ENCODE results near the gene SHTN1. TPM values are rescaled to one million over a fixed set of nuclear protein-coding genes. Genes with fewer than 3 reads are reported as not detected.

Gene SHTN1
- total RNA-seq, 1 donor from 2014 or later = 26.1 TPM

- TF ChIP-seq, protein P1, sequence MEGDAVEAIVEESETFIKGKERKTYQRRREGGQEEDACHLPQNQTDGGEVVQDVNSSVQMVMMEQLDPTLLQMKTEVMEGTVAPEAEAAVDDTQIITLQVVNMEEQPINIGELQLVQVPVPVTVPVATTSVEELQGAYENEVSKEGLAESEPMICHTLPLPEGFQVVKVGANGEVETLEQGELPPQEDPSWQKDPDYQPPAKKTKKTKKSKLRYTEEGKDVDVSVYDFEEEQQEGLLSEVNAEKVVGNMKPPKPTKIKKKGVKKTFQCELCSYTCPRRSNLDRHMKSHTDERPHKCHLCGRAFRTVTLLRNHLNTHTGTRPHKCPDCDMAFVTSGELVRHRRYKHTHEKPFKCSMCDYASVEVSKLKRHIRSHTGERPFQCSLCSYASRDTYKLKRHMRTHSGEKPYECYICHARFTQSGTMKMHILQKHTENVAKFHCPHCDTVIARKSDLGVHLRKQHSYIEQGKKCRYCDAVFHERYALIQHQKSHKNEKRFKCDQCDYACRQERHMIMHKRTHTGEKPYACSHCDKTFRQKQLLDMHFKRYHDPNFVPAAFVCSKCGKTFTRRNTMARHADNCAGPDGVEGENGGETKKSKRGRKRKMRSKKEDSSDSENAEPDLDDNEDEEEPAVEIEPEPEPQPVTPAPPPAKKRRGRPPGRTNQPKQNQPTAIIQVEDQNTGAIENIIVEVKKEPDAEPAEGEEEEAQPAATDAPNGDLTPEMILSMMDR (IDR thresholded peaks at IDR 0.05) = no peak
- DNase-seq (ENCODE audit: extremely low spot score, unreplicated experiment) = no peak
- Mint-ChIP-seq H3K27me3 (ENCODE audit: unreplicated experiment) (no peaks in the 10 kb centered on the region), H3K4me3 (ENCODE audit: unreplicated experiment) (no peak overlapping the region), H3K9me3 (ENCODE audit: unreplicated experiment) (no peaks in the 10 kb centered on the region), H3K4me1 (ENCODE audit: unreplicated experiment) (no peaks in the 10 kb centered on the region), H3K36me3 (ENCODE audit: unreplicated experiment) (peaks cover 33% of the 10 kb centered on the region), H3K27ac (ENCODE audit: unreplicated experiment) (no peak overlapping the region)
These were observed 89.6 kb downstream of the SHTN1 start for GRCh38 chr10:116915340-116915739.

- TF ChIP-seq, protein P1 (IDR thresholded peaks at IDR 0.05) = no peak
- Mint-ChIP-seq H3K4me3 (ENCODE audit: unreplicated experiment) (no peak overlapping the region), H3K27ac (ENCODE audit: unreplicated experiment) (no peak overlapping the region), H3K9me3 (ENCODE audit: unreplicated experiment) (no peaks in the 10 kb centered on the region), H3K4me1 (ENCODE audit: unreplicated experiment) (no peaks in the 10 kb centered on the region), H3K27me3 (ENCODE audit: unreplicated experiment) (no peaks in the 10 kb centered on the region), H3K36me3 (ENCODE audit: unreplicated experiment) (peaks cover 31% of the 10 kb centered on the region)
- no peak for DNase-seq (ENCODE audit: extremely low spot score, unreplicated experiment)
These were observed 91.3 kb downstream of the SHTN1 start for GRCh38 chr10:116913695-116914094.

DNA sequence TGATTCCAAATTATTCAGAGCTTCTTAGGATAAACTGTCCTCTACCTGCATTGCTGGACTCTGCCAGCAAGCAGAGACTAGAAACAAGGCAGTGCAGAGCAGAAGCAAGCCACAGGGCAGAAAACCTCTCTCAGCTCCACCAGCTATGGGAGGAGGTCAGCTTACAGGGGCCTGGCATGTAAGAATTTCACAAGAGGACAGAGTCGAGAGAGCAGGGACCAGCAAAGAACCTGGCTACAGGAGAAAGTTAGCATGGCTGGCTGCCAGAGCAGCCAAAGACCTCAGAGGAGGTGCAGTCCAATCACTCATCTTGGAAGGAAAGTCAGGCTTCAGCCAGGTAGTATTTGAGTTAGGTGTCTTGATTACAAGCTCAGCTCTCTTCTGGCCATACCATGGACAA is 92.8 kb downstream of the SHTN1 start:
- H3K27ac Mint-ChIP-seq (ENCODE audit: unreplicated experiment) = no peak overlapping the region
- peaks cover 25% of the 10 kb centered on the region for H3K36me3 Mint-ChIP-seq (ENCODE audit: unreplicated experiment)
- no peaks in the 10 kb centered on the region for H3K4me1 Mint-ChIP-seq (ENCODE audit: unreplicated experiment)
- H3K27me3 Mint-ChIP-seq (ENCODE audit: unreplicated experiment) = no peaks in the 10 kb centered on the region
- H3K4me3 Mint-ChIP-seq (ENCODE audit: unreplicated experiment) = no peak overlapping the region
- no peak for DNase-seq (ENCODE audit: extremely low spot score, unreplicated experiment)
- TF ChIP-seq, protein P1 (IDR thresholded peaks at IDR 0.05) = no peak
- no peaks in the 10 kb centered on the region for H3K9me3 Mint-ChIP-seq (ENCODE audit: unreplicated experiment)

DNA sequence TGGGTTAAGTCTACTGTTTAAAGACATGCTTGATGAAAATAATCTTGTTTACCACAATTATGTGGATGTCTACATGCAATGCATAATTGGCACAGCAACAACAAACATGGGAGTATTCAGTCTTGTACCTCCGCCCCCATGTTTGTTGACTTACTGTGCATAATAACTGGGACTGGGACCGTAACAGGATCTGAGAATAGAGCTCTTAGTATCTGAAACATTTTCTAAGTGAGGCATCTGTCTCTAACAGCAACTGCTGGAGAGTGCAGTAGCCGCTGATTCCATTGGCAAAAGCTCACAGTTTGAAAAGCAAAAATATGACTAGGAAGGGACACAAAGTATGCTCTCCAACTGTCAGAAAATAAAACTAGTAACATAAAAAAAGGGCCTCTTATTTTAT is 94.1 kb downstream of the SHTN1 start:
- Mint-ChIP-seq H3K4me3 (ENCODE audit: unreplicated experiment) (no peak overlapping the region), H3K27me3 (ENCODE audit: unreplicated experiment) (no peaks in the 10 kb centered on the region), H3K36me3 (ENCODE audit: unreplicated experiment) (peaks cover 28% of the 10 kb centered on the region), H3K27ac (ENCODE audit: unreplicated experiment) (no peak overlapping the region), H3K9me3 (ENCODE audit: unreplicated experiment) (no peaks in the 10 kb centered on the region), H3K4me1 (ENCODE audit: unreplicated experiment) (no peaks in the 10 kb centered on the region)
- TF ChIP-seq, protein P1 (IDR thresholded peaks at IDR 0.05) = no peak
- DNase-seq (ENCODE audit: extremely low spot score, unreplicated experiment) = no peak

DNA sequence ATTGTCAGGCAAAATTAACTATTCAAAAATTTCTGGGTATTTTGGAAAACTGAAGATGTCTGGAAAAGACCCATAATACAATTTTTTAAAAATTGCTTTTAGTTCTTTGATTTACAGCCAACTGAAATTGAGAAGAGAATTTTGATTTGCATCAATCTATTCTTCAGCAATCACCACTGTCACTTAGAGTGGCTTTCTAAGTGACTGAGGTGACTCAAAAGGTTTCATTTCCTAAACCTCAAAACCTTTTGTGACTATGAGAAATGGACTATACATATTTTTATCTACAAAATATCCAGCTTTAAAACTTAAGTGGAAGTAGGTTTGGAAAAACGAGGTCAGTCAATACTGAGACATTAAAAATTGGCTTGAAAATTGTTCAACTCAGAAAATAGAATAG is 95.7 kb downstream of the SHTN1 start:
- Mint-ChIP-seq H3K4me1 (ENCODE audit: unreplicated experiment) (no peaks in the 10 kb centered on the region), H3K36me3 (ENCODE audit: unreplicated experiment) (peaks cover 18% of the 10 kb centered on the region), H3K9me3 (ENCODE audit: unreplicated experiment) (no peaks in the 10 kb centered on the region), H3K27me3 (ENCODE audit: unreplicated experiment) (no peaks in the 10 kb centered on the region), H3K27ac (ENCODE audit: unreplicated experiment) (no peak overlapping the region), H3K4me3 (ENCODE audit: unreplicated experiment) (no peak overlapping the region)
- no peak for DNase-seq (ENCODE audit: extremely low spot score, unreplicated experiment)
- TF ChIP-seq, protein P1 (IDR thresholded peaks at IDR 0.05) = no peak

All from osteocyte (in vitro differentiated cells).